ENCODE data around the gene PAQR4.

- TF ChIP-seq TAF1 (IDR thresholded peaks at IDR 0.05; ENCODE audit: borderline replicate concordance, low read depth, low read length) (no peak), POLR2A (IDR thresholded peaks at IDR 0.05; ENCODE audit: low read depth, low read length) (no peak), POLR2AphosphoS5 (IDR thresholded peaks at IDR 0.05; ENCODE audit: low read depth, low read length) (no peak)
Measured at GRCh38 chr16:2954656-2955381, 14.3 kb upstream of the PAQR4 start.
